Measurements from ENCODE around the gene ZNF219.
"Not testable (repeated sequence)": the region's sequence is repeated elsewhere in the genome, so short reads cannot be mapped to it uniquely, and the experiment has no call there.

ZNF219 gene

DNA sequence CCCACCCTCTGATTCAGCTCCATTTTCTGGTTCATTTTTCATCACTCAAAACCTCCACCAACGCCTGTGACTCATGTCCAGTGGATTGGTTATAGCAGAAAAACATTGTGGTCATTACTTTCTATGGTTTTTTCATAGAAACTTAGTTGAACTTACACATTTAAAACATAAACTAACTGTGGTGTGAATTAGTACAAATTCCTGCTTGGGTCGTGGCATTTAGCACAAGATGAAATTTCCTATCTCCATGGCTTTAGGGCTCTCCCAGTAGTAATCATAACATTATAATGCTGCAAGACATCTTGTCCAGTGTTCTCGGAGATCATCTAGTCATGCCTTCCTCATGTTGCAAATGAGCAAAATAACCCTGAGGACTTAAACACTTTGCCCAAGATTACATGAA lies 49.2 kb downstream of the ZNF219 start:
- ATAC-seq (replicated peaks) (no peak), DNase-seq (no peak)
- Mint-ChIP-seq H3K27me3 (peaks cover 36 to 45% of the 10 kb centered on the region in 2 donors), H3K36me3 (ENCODE audit: insufficient read depth) (no peaks in the 10 kb centered on the region), H3K4me3 (no peak overlapping the region), H3K27ac (no peak overlapping the region), H3K9me3 (no peaks in the 10 kb centered on the region), H3K4me1 (ENCODE audit: low read depth in 2 of 2) (peaks cover 0 to 4% of the 10 kb centered on the region in 2 donors)

GRCh38 chr14:21048638-21049037 lies 49.8 kb downstream of the ZNF219 start:
- ATAC-seq (replicated peaks), result no peak
- peaks cover 31 to 46% of the 10 kb centered on the region in 2 donors for H3K27me3 Mint-ChIP-seq
- H3K36me3 Mint-ChIP-seq (ENCODE audit: insufficient read depth), result no peaks in the 10 kb centered on the region
- H3K27ac Mint-ChIP-seq, result no peak overlapping the region
- DNase-seq, result no peak
- H3K4me3 Mint-ChIP-seq, result no peak overlapping the region
- H3K9me3 Mint-ChIP-seq, result no peaks in the 10 kb centered on the region
- peaks cover 0 to 6% of the 10 kb centered on the region in 2 donors for H3K4me1 Mint-ChIP-seq (ENCODE audit: low read depth in 2 of 2)

GRCh38 chr14:21047378-21047781 lies 51.1 kb downstream of the ZNF219 start:
- no peaks in the 10 kb centered on the region for H3K9me3 Mint-ChIP-seq
- ATAC-seq (replicated peaks) (no peak), DNase-seq (no peak)
- no peak overlapping the region for H3K4me3 Mint-ChIP-seq
- H3K36me3 Mint-ChIP-seq (ENCODE audit: insufficient read depth), result no peaks in the 10 kb centered on the region
- H3K4me1 Mint-ChIP-seq (ENCODE audit: low read depth in 2 of 2), result peaks cover 0 to 8% of the 10 kb centered on the region in 2 donors
- H3K27ac Mint-ChIP-seq, result no peak overlapping the region
- H3K27me3 Mint-ChIP-seq, result peaks cover 32 to 50% of the 10 kb centered on the region in 2 donors

DNA sequence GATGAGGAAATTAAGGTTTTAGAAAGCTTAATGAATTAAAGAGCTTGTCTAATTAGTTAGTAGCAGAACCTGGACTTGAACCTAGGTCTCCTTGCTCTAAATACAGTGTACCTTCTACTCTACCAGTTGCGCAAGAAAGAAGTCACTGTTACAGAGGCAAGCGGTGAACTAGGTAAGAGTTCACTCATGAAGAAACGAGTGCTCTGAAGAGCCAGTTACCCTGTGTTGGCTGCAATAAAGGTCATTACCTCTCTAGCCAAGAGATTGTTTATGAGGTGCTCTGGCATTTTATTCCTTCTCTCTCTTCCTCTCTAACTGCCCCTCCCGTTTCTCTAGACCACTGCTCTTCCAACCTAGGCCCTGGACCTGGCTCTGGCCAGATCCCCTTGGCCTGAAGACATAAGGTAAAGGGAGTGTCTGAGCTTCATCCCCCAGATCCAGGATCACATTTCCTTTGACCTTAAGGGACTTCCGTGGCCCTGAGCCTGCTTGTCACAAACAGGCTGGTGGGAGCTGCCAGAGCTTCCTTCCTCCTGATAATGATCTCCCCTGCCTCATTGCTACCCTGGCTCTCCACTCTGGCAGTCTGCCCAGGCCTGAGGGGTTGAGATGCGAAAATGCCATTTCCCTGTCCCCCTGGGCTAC lies 54.4 kb downstream of the ZNF219 start:
- peaks cover 25 to 28% of the 10 kb centered on the region in 2 donors for H3K27me3 Mint-ChIP-seq
- DNase-seq, result no peak
- no peak overlapping the region for H3K4me3 Mint-ChIP-seq
- H3K36me3 Mint-ChIP-seq (ENCODE audit: insufficient read depth), result no peaks in the 10 kb centered on the region
- no peaks in the 10 kb centered on the region for H3K9me3 Mint-ChIP-seq
- ATAC-seq (replicated peaks), result peak; percentile 64
- peak overlapping the region in 1 of 2 donors; percentile 1 for H3K27ac Mint-ChIP-seq
- H3K4me1 Mint-ChIP-seq (ENCODE audit: low read depth in 2 of 2), result peaks cover 0 to 8% of the 10 kb centered on the region in 2 donors

DNA sequence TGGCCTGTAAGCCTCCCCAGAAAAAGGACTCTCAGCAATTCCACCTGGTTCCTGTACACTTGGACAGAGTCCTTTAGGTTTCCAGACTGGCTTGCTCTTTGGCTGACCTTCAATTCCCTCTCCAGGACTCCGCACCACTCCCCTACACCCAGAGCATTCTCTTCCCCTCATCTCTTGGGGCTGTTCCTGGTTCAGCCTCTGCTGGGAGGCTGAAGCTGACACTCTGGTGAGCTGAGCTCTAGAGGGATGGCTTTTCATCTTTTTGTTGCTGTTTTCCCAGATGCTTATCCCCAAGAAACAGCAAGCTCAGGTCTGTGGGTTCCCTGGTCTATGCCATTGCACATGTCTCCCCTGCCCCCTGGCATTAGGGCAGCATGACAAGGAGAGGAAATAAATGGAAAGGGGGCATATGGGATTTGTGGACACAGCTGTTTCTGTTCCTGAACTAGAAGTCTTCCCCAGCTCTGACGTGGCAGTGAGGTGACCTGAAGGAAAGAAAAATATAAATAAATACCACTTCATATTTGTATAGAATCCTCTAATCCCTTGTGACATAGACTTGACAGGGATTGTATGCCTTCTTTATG lies 55.0 kb downstream of the ZNF219 start:
- Mint-ChIP-seq H3K9me3 (no peaks in the 10 kb centered on the region), H3K36me3 (ENCODE audit: insufficient read depth) (no peaks in the 10 kb centered on the region), H3K27ac (no peak overlapping the region), H3K4me3 (no peak overlapping the region), H3K4me1 (ENCODE audit: low read depth in 2 of 2) (peaks cover 0 to 8% of the 10 kb centered on the region in 2 donors), H3K27me3 (peaks cover 22 to 25% of the 10 kb centered on the region in 2 donors)
- no peak for DNase-seq
- no peak for ATAC-seq (replicated peaks)

GRCh38 chr14:21042918-21043317 lies 55.5 kb downstream of the ZNF219 start:
- H3K36me3 Mint-ChIP-seq (ENCODE audit: insufficient read depth), result no peaks in the 10 kb centered on the region

DNA sequence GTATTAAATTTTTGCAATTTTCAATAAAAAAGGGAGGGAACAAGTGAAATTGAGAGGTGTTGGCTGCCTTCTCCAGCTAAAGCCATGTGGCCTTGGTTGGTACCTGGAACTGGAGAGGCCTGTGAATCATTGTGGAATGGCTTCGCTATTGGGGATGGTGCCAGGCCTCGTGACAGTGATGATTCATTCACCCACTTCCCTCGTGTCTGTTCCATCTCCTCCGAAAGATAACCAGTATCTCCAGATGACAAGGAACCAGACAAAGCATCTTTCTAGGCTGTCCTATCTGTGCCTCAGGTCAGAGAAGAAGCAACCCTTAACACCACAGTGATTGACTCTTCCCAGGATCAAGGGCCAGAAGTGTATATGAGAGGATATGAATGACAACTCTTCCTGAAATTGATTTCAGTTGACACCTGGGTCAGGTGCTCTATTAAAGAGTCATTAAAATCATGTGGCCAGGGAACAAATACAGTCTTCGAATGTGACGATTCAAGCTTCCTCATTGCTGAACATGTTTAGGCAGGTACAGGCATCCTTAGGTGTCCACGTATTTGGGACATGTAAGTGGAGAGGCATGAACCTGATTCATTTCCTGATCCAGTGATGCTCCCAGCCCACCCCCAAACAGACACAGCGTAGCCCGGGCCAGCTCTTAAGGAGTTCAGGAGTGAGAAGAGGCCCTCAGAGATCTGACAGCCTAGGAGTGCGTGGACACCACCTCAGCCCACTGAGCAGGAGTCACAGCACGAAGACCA lies 56.6 kb downstream of the ZNF219 start, which contains the start of gene RNASE7:
Gene RNASE7, plus strand, starts transcription at position 687 of the 758 bp plus-strand sequence. CDS start 631 bp downstream, outside the sequence.
- H3K27me3 Mint-ChIP-seq, result peaks cover 24 to 39% of the 10 kb centered on the region in 2 donors
- no peak within 1 kb of the TSS for H3K4me3 Mint-ChIP-seq
- no peak within 1 kb of the TSS for H3K27ac Mint-ChIP-seq
- no peaks in the 10 kb centered on the region for H3K9me3 Mint-ChIP-seq
- ATAC-seq (replicated peaks) (no peak), DNase-seq (no peak)
- peaks cover 0 to 8% of the 10 kb centered on the region in 2 donors for H3K4me1 Mint-ChIP-seq (ENCODE audit: low read depth in 2 of 2)
- no peaks in the 10 kb centered on the region for H3K36me3 Mint-ChIP-seq (ENCODE audit: insufficient read depth)

More at GRCh38 chr14:21042918-21043317, 55.5 kb downstream of the ZNF219 start:
- no peak overlapping the region for H3K4me3 Mint-ChIP-seq
- no peaks in the 10 kb centered on the region for H3K9me3 Mint-ChIP-seq
- H3K4me1 Mint-ChIP-seq (ENCODE audit: low read depth in 2 of 2), result peaks cover 0 to 8% of the 10 kb centered on the region in 2 donors
- peaks cover 19 to 31% of the 10 kb centered on the region in 2 donors for H3K27me3 Mint-ChIP-seq
- DNase-seq (no peak), ATAC-seq (replicated peaks) (no peak)
- H3K27ac Mint-ChIP-seq, result no peak overlapping the region

- not testable (repeated sequence) for DNase-seq; H3K9me3 Mint-ChIP-seq; H3K4me1 Mint-ChIP-seq (ENCODE audit: low read depth in 2 of 2); H3K27ac Mint-ChIP-seq; H3K4me3 Mint-ChIP-seq; H3K36me3 Mint-ChIP-seq (ENCODE audit: insufficient read depth); ATAC-seq (replicated peaks)
- peaks cover 30 to 43% of the 10 kb centered on the region in 2 donors for H3K27me3 Mint-ChIP-seq
These were observed 57.5 kb downstream of the ZNF219 start for GRCh38 chr14:21040941-21041340.

DNA sequence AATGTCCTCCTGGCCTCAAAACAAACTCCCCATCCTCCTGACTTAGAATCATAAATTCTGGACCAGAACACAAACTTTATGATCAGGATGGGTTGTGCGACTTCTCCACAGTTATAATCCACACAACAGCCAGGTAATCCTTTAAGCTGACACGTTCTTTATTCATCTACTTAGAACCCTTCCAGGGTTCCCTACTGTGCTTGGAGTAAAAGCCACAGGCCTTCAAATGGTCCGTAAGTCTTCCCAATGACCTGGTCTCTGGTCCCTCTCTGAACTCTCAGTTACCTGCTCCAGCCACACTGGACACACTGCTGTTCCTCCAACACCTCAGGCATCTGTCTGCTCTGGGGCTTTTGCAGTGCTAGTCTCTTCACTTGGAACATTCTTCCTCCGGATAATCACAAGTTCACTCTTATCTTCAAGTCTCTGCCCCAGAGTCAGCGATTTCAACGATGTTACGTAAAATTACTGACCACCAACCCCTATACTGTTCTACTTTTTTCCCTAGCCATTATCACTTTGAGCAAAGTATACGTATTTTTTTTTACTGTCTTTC lies 58.0 kb downstream of the ZNF219 start:
- no peak for ATAC-seq (replicated peaks)

More for the DNA sequence above, 58.0 kb downstream of the ZNF219 start:
- Mint-ChIP-seq H3K4me1 (ENCODE audit: low read depth in 2 of 2) (peaks cover 0 to 8% of the 10 kb centered on the region in 2 donors), H3K36me3 (ENCODE audit: insufficient read depth) (no peaks in the 10 kb centered on the region), H3K27ac (no peak overlapping the region), H3K27me3 (peaks cover 30 to 41% of the 10 kb centered on the region in 2 donors), H3K9me3 (no peaks in the 10 kb centered on the region), H3K4me3 (no peak overlapping the region)
- DNase-seq, result no peak
